Activated CD8-positive, alpha-beta memory T cell treated with anti-CD3 and anti-CD28 coated beads for 1 hour (primary cell): Measurements from ENCODE around the gene BACE2.

Experiments used
- DNase-seq, 2 donors: peaks; one replicate each; pipeline ENCODE4 v3.0.0-alpha.2; 2020; ENCODE audit warnings: low read depth in 1 of 2; ENCODE audit errors: extremely low read depth in 1 of 2

BACE2 gene

DNA sequence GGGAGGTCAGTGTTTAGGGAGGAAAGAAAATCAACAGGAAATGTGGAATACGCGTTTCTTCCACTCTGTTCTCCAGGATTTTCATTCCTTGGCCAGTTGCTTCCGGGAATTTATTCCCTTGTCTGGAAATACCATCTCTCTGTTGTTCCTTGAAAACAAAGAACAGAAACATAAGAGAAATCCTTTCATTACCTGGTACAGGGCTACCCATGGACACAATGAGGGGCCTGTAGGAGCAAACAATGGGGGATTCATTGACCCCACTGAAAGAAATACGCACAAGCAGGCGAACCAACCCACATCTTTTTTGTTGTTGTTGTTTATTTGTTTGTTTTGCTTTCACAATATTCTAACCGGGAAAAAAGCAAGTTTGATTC, 20.0 kb upstream of the BACE2 start:
- DNase-seq: no peak

DNA sequence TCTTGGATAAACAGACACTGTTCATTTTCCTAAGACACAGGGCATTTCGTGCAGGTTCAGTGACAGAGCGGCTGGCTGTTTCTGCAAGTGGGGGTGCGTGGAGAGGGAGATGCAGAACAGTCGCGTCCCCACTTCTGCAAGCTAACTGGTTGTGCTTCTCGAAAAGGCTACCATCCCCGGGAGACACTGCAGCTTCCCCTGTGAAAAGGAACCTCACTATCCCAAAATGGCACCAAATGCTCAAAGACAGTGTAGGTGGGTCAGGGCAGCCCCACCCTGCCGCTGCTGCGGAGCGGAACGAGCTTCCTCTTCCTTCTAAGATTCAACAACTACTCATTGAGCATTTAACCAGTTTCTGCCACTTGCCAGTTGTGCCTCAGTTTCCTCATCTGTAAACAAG, 19.2 kb upstream of the BACE2 start:
- DNase-seq: no peak

DNA sequence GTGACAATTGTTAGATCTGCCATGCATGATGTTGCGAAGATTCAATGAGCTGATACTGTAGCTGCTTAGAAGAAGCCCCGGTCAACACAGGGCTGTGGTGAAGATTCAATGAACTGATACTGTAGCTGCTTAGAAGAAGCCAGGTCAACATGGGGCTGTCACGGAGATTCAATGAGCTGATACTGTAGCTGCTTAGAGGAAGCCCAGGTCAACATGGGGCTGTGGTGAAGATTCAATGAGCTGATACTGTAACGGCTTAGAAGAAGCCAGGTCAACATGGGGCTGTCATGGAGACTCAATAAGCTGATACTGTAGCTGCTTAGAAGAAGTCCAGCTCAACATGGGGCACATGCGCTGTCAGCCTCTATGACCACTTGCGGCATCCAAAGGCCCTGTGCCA, 18.8 kb upstream of the BACE2 start:
- no peak for DNase-seq

DNA sequence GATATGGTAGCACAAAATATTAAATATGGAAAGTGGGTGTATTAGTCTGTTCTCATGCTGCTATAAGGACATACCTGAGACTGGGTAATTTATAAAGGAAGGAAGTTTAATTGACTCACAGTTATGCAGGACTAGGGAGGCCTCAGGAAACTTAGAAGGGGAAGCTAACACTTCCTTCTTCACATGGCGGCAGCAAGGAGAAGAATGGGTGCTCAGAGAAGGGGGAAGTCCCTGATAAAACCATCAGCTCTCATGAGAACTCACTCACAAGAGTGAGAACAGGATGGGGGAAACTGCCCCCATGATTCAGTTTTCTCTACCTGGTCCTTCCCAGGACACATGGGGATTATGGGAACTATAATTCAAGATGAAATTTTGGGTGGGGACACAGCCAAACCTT, 15.8 kb upstream of the BACE2 start:
- no peak for DNase-seq

GRCh38 chr21:41153443-41153842, 14.5 kb upstream of the BACE2 start:
- DNase-seq: no peak

GRCh38 chr21:41156142-41156541, 11.8 kb upstream of the BACE2 start:
- DNase-seq: no peak

- DNase-seq: no peak
These were observed 9.9 kb upstream of the BACE2 start for GRCh38 chr21:41158026-41158425.

DNA sequence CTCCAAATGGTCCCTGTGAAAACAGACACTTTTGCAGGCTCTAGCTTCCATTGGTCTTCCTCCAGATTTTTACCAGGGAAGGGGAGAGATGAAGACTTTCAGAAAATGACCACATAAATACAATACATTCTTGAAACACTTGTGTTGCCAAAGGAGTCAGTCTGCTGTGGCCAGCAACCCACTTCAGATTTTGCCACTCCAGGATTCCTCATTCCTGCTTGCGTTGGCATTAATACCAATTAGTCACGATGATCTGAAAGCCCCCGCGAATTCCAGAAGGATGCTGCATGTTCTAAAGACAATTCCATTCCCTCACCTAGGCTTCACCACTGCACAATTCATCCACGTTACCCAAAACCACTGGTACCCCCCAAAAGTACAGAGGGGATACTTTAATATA, 7.9 kb upstream of the BACE2 start:
- DNase-seq: no peak

GRCh38 chr21:41161428-41161827, 6.5 kb upstream of the BACE2 start:
- DNase-seq: no peak

DNA sequence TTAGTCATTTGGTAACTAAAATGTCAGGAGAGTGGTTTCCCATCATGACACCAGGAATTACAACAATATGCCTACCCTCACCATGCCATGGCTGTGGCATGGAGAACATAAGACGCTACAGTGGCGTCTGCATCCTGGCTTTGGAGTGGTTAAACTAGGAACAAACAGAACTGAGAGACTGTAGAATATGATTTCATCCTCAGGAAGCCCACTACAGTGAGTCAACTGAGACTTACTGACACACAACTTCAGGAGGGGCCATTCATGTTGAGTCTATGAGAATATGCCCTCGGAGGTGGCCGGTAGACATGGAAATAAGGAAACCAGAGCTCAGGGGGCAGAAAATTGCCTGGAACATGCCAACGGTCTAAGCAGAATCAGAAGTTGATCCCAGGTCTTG, 5.9 kb upstream of the BACE2 start:
- no peak for DNase-seq

DNA sequence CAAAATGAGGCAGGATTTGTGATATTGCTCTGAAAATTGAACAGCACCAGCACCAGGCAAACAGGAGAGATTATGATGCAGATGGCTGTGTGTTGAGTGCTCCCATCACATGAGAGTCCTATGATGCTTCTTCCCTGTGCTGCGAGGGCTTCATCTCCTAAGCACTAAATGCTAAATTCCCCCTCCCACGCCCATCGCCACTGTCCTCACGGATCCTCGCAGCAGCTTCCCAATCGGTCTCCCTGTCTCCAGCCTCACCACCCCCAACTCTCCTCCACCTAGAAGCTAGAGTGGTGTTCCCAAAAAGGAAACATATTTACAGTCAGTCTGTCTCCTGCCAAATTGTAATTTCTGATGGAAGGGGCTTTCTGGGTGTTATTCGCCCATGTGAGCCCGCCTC, 4.9 kb upstream of the BACE2 start:
- DNase-seq: no peak

DNA sequence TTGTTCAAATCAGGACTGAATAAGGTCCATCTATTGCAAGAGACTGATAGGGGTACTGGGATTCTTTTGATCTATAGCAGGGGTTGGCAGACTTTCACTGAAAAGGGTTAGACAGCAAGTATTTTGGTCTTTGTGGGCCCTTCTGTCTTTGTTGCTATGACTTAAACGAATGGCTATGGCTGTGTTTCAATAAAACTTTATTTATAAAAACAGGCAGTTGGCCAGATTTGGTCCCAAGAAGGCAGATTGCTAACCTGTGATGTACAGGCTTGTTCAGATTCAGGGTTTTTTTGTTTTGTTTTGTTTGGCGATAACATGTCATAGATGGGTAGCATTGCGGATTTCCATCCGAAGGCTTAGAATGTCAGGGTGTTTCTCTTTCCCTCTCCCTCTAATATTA, 3.9 kb upstream of the BACE2 start:
- DNase-seq: no peak

GRCh38 chr21:41164981-41165655, 2.8 kb upstream of the BACE2 start:
- DNase-seq: no peak

DNA sequence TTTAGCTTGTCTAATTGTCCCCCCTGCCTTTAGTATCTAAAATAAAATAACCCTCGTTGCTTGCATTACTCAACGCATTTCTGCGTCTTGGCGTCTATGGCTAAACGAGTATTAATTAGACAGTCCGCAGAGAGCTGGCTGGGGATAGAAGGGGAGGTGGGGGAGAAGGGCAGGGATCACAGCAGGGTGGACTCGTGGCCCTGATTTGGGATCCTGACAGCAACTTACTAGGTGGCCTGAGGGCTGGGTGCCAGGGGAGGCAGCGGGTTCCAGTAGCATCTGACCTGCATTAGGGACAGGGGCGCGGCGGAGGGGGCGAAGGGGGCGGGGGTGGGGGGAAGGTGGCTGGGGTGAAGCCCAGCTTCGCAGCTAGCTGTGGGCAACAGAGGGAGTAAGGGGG, 1.1 kb upstream of the BACE2 start:
- DNase-seq: no peak

DNA sequence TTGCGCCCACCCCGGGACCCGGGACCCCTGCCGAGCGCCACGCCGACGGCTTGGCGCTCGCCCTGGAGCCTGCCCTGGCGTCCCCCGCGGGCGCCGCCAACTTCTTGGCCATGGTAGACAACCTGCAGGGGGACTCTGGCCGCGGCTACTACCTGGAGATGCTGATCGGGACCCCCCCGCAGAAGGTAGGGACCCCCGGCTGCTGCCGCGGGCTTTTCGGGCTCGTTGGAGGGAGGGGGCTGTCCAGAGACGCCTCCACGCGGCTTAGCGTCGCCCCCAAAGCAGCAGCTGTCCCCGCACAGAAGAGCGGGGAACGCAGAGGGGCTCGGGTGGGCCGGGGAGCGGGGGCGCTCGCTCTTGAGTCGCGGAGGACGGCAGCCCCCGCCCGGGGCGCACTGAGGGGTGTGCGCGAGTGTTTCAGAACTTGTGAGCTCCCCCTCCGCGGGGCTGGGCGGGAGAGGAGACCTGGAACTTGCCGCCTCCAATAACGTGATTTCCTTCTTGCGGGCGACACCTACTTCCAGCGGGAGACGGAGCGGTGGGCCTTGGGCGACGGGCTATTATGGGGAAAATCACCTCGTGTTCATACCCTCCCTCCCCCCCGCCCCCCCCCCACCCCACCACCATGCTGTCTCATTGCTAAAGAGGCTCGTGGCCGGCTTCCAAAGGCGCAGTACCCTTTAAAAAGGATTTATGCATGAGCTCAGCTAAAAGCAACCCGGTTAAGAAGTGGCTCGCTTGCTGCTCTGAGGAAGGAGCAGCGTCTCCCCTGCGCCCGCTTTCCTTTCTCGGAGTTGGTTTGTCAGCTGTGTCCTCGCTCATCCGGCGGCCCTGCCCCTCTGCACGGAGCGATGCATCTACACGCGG, 664 bp downstream of the BACE2 start:
- DNase-seq: no peak

GRCh38 chr21:41169258-41169576, 1.3 kb downstream of the BACE2 start:
- no peak for DNase-seq

DNA sequence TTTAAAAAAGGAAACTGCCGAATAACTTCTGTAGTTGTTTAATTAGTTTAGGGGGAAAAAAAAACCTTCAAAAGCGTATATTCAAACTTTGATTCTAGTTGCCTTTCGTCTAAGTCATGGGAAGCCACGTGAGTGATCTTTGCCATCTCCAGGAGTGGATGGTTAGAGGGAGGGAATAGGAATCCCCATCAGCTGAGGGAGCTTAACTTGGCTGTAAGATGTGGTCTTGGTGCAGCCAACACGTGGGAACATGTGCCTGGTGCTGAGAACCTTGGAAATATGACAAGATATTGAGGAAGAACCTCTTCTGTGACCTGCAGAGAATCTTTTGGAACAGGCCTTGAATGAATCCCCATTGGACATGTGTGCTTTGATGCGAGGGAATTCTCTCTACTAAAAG, 1.7 kb downstream of the BACE2 start:
- DNase-seq: no peak

GRCh38 chr21:41170442-41170841, 2.5 kb downstream of the BACE2 start:
- no peak for DNase-seq

- DNase-seq: no peak
These were observed 3.1 kb downstream of the BACE2 start for GRCh38 chr21:41170859-41171609.

DNA sequence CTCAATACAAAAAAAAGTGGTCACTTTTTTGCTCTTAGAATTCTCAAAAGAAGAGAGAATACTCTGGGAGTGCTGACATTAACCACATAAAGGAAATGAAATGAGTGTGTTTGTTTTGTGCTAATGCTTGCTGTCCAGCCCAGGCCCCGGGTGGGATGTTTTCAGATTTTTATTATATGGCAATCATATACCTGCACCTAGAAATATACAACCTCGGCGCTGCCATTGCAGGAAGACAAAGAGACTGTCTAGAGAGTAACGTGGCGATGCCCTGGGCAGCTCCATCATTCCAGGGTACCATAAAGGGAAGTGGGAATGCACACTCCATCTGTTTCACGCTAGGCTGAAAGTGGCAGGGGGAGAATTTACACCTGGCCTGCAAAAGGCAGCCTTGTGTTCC, 7.1 kb downstream of the BACE2 start:
- DNase-seq: no peak

DNA sequence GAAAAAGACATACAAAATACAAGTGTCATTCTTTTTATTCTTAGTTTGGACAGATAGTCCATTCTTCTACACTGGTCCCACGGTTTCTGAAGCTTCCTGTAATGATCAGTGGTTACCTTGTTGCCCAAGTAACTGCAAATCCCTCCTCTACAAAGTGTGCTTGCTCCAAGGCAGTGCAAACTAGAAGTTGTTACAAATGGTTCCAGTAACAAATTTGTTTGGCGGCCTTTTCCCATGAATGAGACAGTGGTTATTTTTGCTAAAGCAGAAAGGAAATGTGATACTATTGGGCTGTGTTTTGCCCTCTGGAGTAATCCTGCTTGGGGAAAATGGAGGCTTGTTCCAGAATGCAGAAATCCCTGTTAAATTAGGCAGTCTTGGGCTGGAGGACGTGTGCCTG, 8.9 kb downstream of the BACE2 start:
- no peak for DNase-seq

- DNase-seq: no peak
These were observed 12.8 kb downstream of the BACE2 start for GRCh38 chr21:41180752-41181151.
